ENCODE results near the gene PGBD2. TPM values are rescaled to one million over a fixed set of nuclear protein-coding genes. Genes with fewer than 3 reads are reported as not detected.
A peak's percentile ranks its signal among the peaks of the same experiment; 100 is the strongest.

Gene PGBD2
- total and polyA plus RNA-seq, 9 of the 15 experiments (the other 6 are each of a cell fraction or from before 2014, with no cell fraction given): 11.9 to 21.8 (median 14.7) TPM

GRCh38 chr1:248872752-248873408, 33.2 kb upstream of the PGBD2 start (continued):
- TF ChIP-seq ZNF318 (IDR thresholded peaks at IDR 0.05; ENCODE audit: borderline replicate concordance in 1 of 2, low read depth in 1 of 2) (no peak), ZFX (CRISPR knock-in tag; IDR thresholded peaks at IDR 0.05) (peak; percentile 96), NCOA1 (IDR thresholded peaks at IDR 0.05; ENCODE audit: low read depth) (no peak), MTA1 (IDR thresholded peaks at IDR 0.05; ENCODE audit: borderline replicate concordance) (no peak), SRSF7 (optimal IDR thresholded peaks at IDR 0.05; ENCODE audit: low read depth, low read length) (no peak), HINFP (tag; conservative IDR thresholded peaks at IDR 0.05; ENCODE audit: low read depth) (no peak), RNF2 (IDR thresholded peaks at IDR 0.05) (no peak), ARID3A (IDR thresholded peaks at IDR 0.05; ENCODE audit: borderline replicate concordance, low read depth, low read length) (no peak)
- TF ChIP-seq, protein P1, sequence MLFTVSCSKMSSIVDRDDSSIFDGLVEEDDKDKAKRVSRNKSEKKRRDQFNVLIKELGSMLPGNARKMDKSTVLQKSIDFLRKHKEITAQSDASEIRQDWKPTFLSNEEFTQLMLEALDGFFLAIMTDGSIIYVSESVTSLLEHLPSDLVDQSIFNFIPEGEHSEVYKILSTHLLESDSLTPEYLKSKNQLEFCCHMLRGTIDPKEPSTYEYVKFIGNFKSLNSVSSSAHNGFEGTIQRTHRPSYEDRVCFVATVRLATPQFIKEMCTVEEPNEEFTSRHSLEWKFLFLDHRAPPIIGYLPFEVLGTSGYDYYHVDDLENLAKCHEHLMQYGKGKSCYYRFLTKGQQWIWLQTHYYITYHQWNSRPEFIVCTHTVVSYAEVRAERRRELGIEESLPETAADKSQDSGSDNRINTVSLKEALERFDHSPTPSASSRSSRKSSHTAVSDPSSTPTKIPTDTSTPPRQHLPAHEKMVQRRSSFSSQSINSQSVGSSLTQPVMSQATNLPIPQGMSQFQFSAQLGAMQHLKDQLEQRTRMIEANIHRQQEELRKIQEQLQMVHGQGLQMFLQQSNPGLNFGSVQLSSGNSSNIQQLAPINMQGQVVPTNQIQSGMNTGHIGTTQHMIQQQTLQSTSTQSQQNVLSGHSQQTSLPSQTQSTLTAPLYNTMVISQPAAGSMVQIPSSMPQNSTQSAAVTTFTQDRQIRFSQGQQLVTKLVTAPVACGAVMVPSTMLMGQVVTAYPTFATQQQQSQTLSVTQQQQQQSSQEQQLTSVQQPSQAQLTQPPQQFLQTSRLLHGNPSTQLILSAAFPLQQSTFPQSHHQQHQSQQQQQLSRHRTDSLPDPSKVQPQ (CRISPR knock-in tag; IDR thresholded peaks at IDR 0.05; ENCODE audit: borderline replicate concordance): 0 out of 2 replicates have a peak, but pooled peaks have one; percentile 7
- TF ChIP-seq, protein P2, sequence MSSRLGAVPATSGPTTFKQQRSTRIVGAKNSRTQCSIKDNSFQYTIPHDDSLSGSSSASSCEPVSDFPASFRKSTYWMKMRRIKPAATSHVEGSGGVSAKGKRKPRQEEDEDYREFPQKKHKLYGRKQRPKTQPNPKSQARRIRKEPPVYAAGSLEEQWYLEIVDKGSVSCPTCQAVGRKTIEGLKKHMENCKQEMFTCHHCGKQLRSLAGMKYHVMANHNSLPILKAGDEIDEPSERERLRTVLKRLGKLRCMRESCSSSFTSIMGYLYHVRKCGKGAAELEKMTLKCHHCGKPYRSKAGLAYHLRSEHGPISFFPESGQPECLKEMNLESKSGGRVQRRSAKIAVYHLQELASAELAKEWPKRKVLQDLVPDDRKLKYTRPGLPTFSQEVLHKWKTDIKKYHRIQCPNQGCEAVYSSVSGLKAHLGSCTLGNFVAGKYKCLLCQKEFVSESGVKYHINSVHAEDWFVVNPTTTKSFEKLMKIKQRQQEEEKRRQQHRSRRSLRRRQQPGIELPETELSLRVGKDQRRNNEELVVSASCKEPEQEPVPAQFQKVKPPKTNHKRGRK (tag; IDR thresholded peaks at IDR 0.05): no peak
